Measurements from ENCODE around the gene PHLDA1.

DNA sequence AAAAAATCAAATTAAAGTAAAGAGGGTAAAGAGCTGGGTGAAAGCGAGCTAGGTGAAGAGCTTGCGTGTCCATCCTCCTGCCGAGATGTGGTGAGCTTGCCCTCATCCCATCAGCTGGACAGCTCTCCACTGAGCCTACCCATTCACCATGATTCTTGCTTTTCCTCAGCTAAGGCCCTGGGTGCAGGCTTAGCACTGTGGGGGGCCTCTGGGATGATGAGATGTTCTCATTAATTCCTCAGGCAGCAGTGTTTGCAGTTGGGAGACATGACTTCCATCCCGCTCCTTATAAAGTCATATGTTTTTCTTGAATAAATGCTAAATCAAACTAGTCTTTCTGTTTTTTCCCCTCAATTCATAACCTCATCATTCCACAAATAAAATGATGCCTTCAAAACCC, 18.0 kb downstream of the PHLDA1 start:
- no peak for TF ChIP-seq POLR2A (IDR thresholded peaks at IDR 0.05; ENCODE audit: low read depth, low read length)
- no peak for TF ChIP-seq POLR2AphosphoS5 (IDR thresholded peaks at IDR 0.05; ENCODE audit: low read depth, low read length)
- no peak for TF ChIP-seq TAF1 (IDR thresholded peaks at IDR 0.05; ENCODE audit: borderline replicate concordance, low read depth, low read length)

All from GM12892 (cell line).